Osteocyte (in vitro differentiated cells): ENCODE results near the gene DZIP1. TPM values are rescaled to one million over a fixed set of nuclear protein-coding genes. Genes with fewer than 3 reads are reported as not detected.

ENCODE experiments used
- DNase-seq: peaks from one replicate; pipeline ENCODE4 v3.0.0; 2021; ENCODE audit warnings: mixed read lengths; ENCODE audit not compliant: unreplicated experiment; ENCODE audit errors: extremely low spot score
- H3K27ac Mint-ChIP-seq: one replicate; pipeline ENCODE4 v1.8.0; 2021; ENCODE audit warnings: mild to moderate bottlenecking, mixed read lengths; ENCODE audit not compliant: unreplicated experiment
- H3K27me3 Mint-ChIP-seq: one replicate; pipeline ENCODE4 v1.8.0; 2021; ENCODE audit warnings: mixed read lengths; ENCODE audit not compliant: unreplicated experiment
- H3K36me3 Mint-ChIP-seq: one replicate; pipeline ENCODE4 v1.8.0; 2021; ENCODE audit warnings: mixed read lengths; ENCODE audit not compliant: unreplicated experiment
- H3K4me1 Mint-ChIP-seq: one replicate; pipeline ENCODE4 v1.8.0; 2021; ENCODE audit warnings: mixed read lengths; ENCODE audit not compliant: unreplicated experiment
- H3K4me3 Mint-ChIP-seq: one replicate; pipeline ENCODE4 v1.8.0; 2021; ENCODE audit warnings: mild to moderate bottlenecking, moderate library complexity, mixed read lengths; ENCODE audit not compliant: unreplicated experiment
- H3K9me3 Mint-ChIP-seq: one replicate; pipeline ENCODE4 v1.8.0; 2021; ENCODE audit warnings: mixed read lengths; ENCODE audit not compliant: unreplicated experiment
- total RNA-seq: library from RNA; stranded (reverse); gene quantifications from 2 replicates; pipeline ENCODE4 v1.2.1, GENCODE V29; 2021
- TF ChIP-seq, protein P1 (sequence below): fragments of 200-600 bp; sonication (generic); IDR thresholded peaks from 2 replicates; pipeline ENCODE4 v1.5.0; 2021; ENCODE audit warnings: antibody characterized with exemption, mild to moderate bottlenecking, moderate library complexity

Gene DZIP1
- total RNA-seq, 1 donor from 2014 or later, result 50.8 TPM

DNA sequence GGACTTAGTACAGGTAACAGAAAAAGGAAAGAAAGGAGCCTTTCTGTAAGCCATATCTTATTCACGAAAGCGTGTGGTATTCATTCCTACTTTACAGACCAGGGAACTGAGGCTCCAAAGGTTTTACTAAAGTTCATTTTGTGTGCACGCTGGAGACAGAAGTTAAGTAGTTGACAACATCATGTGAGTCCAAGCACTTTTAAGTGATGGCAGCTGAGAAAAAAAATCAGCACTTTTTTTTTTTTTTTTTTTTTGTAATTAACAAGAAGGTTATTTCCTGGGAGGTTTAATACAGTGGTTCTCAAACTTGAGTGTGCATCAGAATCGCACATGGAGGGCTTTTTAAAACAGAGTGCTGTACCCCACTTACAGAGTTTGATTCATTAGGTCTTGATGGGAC, 34.5 kb upstream of the DZIP1 start:
- H3K4me1 Mint-ChIP-seq, result peaks cover 41% of the 10 kb centered on the region
- TF ChIP-seq, protein P1, sequence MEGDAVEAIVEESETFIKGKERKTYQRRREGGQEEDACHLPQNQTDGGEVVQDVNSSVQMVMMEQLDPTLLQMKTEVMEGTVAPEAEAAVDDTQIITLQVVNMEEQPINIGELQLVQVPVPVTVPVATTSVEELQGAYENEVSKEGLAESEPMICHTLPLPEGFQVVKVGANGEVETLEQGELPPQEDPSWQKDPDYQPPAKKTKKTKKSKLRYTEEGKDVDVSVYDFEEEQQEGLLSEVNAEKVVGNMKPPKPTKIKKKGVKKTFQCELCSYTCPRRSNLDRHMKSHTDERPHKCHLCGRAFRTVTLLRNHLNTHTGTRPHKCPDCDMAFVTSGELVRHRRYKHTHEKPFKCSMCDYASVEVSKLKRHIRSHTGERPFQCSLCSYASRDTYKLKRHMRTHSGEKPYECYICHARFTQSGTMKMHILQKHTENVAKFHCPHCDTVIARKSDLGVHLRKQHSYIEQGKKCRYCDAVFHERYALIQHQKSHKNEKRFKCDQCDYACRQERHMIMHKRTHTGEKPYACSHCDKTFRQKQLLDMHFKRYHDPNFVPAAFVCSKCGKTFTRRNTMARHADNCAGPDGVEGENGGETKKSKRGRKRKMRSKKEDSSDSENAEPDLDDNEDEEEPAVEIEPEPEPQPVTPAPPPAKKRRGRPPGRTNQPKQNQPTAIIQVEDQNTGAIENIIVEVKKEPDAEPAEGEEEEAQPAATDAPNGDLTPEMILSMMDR, result no peak
- no peak for DNase-seq
- peaks cover under 1% of the 10 kb centered on the region for H3K9me3 Mint-ChIP-seq
- H3K27ac Mint-ChIP-seq, result peak overlapping the region; percentile 94
- H3K4me3 Mint-ChIP-seq, result peak overlapping the region; percentile 98
- H3K27me3 Mint-ChIP-seq, result no peaks in the 10 kb centered on the region
- peaks cover 4% of the 10 kb centered on the region for H3K36me3 Mint-ChIP-seq

GRCh38 chr13:95677564-95678266, 33.2 kb upstream of the DZIP1 start:
- peak overlapping the region; percentile 98 for H3K4me3 Mint-ChIP-seq
- H3K36me3 Mint-ChIP-seq, result peaks cover 6% of the 10 kb centered on the region
- H3K27ac Mint-ChIP-seq, result peak overlapping the region; percentile 94
- H3K27me3 Mint-ChIP-seq, result no peaks in the 10 kb centered on the region
- peaks cover 43% of the 10 kb centered on the region for H3K4me1 Mint-ChIP-seq
- TF ChIP-seq, protein P1, result no peak
- no peak for DNase-seq
- H3K9me3 Mint-ChIP-seq, result peaks cover 8% of the 10 kb centered on the region

- TF ChIP-seq, protein P1, result no peak
- no peaks in the 10 kb centered on the region for H3K27me3 Mint-ChIP-seq
- peak within 1 kb of the TSS; percentile 98 for H3K27ac Mint-ChIP-seq
- H3K9me3 Mint-ChIP-seq, result peaks cover 11% of the 10 kb centered on the region
- peak; percentile 100 for DNase-seq
- peaks cover 43% of the 10 kb centered on the region for H3K4me1 Mint-ChIP-seq
- H3K4me3 Mint-ChIP-seq, result peak within 1 kb of the TSS; percentile 98
- peaks cover 10% of the 10 kb centered on the region for H3K36me3 Mint-ChIP-seq
These were observed 32.5 kb upstream of the DZIP1 start, which contains the start of gene DNAJC3 for GRCh38 chr13:95676762-95677563. DNAJC3 (plus strand) TSS chr13:95677139; CDS start chr13:95677256, 117 bp downstream.

DNA sequence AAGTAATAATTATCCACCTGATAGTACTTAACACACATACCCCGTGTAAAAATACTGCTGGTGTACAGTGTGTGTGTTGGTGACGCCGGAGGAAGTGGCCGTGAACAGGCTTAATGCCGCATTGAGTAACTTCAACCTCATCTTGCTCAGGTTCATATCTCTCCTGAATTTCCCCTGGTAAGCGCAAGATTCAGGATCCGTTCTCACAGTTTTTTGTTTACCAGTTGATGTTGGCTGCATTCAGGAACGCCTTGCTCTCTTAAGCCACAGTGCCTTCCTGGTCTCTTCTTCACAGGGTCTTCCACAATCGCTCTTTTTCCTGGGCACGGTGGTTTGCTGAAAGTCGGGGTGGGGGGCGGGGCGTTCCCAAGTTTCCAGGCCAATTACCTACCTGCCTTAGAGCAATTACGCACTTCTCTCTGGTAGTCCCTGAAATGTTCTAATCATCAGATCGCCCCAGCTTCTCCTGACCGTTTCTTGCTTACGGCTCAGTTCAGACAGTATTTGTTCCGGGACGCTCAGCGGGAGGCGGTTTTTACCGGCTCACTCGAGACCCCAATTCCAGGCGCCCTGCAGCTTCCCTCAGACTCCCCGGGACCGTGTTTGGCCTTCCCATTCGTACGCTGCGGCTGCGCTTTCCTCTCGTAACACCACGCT, 31.7 kb upstream of the DZIP1 start:
- Mint-ChIP-seq H3K27me3 (no peaks in the 10 kb centered on the region), H3K36me3 (peaks cover 10% of the 10 kb centered on the region), H3K27ac (peak overlapping the region; percentile 98), H3K4me1 (peaks cover 41% of the 10 kb centered on the region), H3K9me3 (peaks cover 13% of the 10 kb centered on the region), H3K4me3 (peak overlapping the region; percentile 98)
- no peak for DNase-seq
- TF ChIP-seq, protein P1, result no peak
